Right atrium auricular region (tissue), 2 donors: ENCODE measurements around the gene TTLL9. TPM values are rescaled to one million over a fixed set of nuclear protein-coding genes. Genes with fewer than 3 reads are reported as not detected.

Source experiments
- DNase-seq: peaks from one replicate; pipeline ENCODE4 v3.0.0-alpha.2; 2019; ENCODE audit warnings: low spot score
- H3K27ac ChIP-seq, 2 donors: fragments of 200-600 bp; sonication (generic); 1 replicate in 1 of 2; 2 replicates in 1 of 2; pipeline ENCODE4 v1.5.1; 2016 to 2019
- H3K27me3 ChIP-seq, 2 donors: fragments of 200-600 bp; sonication (generic); one replicate each; pipeline versions ENCODE4 v1.5.1 to v1.6.0; 2017 to 2019
- H3K36me3 ChIP-seq: fragments of 200-600 bp; sonication (generic); one replicate; pipeline ENCODE4 v1.5.1; 2016
- H3K4me1 ChIP-seq, 2 donors: fragments of 200-600 bp; sonication (generic); one replicate each; pipeline versions ENCODE4 v1.5.1 to v1.6.0; 2017 to 2019
- H3K4me3 ChIP-seq, 2 donors: fragments of 200-600 bp; sonication (generic); 1 replicate in 1 of 2; 2 replicates in 1 of 2; pipeline ENCODE4 v1.5.1; 2017 to 2019; ENCODE audit warnings: mild to moderate bottlenecking in 1 of 2, moderate library complexity in 1 of 2
- H3K9me3 ChIP-seq, 2 donors: fragments of 200-600 bp; sonication (generic); one replicate each; pipeline ENCODE4 v1.5.1; 2019
- total RNA-seq, 2 donors: library from RNA; depleted of rRNA; stranded (reverse); fragments of >200 nt; gene quantifications; one replicate each; pipeline ENCODE4 v1.1.0, GENCODE V29; 2016
- TF ChIP-seq, protein P1 (sequence below), 2 donors: fragments of 200-600 bp; sonication (generic); IDR thresholded peaks; one replicate each; pipeline ENCODE4 v1.5.1; 2019; ENCODE audit warnings: antibody characterized with exemption in 2 of 2

Gene TTLL9
- total RNA-seq, 2 donors from 2014 or later = not detected

DNA sequence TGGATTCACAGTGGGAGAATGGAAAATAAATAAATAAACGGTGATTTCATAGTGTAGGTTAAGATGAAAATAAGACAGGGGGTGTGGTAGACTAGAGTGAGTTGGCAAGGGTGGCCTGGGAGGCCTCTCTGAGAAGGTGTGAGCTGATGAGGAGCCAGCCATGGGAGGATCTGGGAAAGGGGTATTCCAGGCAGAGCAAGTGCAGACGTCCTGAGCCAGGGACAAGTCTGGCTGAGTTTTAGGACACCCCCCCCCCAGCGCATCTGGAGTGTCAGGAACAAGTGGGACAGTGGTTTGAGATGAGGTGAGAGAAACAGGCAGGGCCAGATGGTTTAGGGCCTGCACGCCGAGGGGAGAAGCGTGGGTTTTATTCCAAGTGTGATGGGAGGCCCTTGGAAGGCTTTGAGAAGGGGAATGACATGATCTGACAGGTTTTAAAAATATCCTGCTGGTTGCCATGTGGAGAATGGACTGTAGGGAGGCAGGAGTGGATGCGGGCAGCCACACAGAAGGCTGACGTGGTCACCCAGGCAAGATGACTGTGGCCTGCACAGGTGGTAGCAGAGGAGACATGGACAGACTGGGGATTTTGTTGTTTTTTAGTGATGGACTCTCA, 118.7 kb downstream of the TTLL9 start:
- Histone ChIP-seq H3K4me1 (no peaks in the 10 kb centered on the region), H3K36me3 (no peaks in the 10 kb centered on the region), H3K27me3 (no peaks in the 10 kb centered on the region), H3K4me3 (no peak overlapping the region), H3K27ac (no peak overlapping the region), H3K9me3 (no peaks in the 10 kb centered on the region)
- no peak for DNase-seq
- TF ChIP-seq, protein P1, sequence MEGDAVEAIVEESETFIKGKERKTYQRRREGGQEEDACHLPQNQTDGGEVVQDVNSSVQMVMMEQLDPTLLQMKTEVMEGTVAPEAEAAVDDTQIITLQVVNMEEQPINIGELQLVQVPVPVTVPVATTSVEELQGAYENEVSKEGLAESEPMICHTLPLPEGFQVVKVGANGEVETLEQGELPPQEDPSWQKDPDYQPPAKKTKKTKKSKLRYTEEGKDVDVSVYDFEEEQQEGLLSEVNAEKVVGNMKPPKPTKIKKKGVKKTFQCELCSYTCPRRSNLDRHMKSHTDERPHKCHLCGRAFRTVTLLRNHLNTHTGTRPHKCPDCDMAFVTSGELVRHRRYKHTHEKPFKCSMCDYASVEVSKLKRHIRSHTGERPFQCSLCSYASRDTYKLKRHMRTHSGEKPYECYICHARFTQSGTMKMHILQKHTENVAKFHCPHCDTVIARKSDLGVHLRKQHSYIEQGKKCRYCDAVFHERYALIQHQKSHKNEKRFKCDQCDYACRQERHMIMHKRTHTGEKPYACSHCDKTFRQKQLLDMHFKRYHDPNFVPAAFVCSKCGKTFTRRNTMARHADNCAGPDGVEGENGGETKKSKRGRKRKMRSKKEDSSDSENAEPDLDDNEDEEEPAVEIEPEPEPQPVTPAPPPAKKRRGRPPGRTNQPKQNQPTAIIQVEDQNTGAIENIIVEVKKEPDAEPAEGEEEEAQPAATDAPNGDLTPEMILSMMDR (IDR thresholded peaks at IDR 0.05) = no peak

DNA sequence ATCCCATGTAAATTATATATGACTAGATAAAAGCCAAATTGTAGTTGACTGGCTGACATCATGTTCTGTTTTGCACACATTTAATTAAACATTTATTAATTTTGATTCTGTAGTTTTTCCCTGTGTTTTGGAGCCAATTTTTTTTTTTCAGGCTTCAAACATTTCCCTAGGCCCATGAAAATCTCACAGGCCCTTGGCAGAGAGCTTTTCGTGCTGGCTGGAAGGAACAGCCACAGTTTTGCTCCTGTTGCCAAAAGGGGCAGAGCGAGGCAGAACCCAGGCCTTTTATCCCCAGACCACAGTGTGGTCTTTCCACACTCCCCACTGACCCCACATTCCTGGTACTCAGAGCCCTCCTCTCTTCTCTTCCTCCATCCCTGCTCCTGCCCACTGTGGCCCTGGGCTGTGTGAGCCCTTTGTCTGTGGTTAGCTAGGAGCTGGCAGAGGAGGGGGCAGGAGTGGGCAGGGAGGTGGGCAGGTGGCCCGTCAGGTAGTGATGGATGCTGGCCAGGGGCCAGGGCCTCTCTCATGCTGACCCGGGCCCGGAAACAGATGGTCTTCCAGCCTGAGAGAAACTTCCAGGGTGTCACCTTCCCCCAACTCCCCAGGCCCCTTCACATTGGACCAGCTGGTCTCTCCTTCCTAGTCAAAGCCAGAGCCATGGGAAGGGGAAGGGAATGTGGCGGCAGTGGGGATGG, 120.4 kb downstream of the TTLL9 start:
- Histone ChIP-seq H3K27ac (no peak overlapping the region), H3K4me1 (peaks cover 0 to 4% of the 10 kb centered on the region in 2 donors), H3K36me3 (no peaks in the 10 kb centered on the region), H3K9me3 (no peaks in the 10 kb centered on the region), H3K4me3 (no peak overlapping the region), H3K27me3 (peaks cover 5 to 6% of the 10 kb centered on the region in 2 donors)
- TF ChIP-seq, protein P1 (IDR thresholded peaks at IDR 0.05) = no peak
- no peak for DNase-seq

DNA sequence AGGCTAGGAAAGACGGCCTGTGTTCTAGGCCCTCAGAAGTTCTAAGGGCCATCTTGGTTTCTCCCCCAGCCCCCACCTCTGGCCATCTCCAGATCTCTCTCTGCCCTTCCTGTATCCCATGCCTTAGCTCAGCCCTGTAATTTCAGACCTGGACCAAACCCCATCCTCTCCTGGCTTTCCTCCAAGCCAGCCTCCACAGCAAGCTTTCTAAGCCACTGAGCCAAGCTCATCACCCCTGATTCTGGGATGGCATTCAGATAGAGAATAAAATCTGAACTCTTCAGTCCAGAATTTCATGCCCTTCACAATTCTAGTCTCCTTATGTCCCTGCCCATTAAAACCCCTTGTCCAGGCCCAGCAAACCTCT, 120.9 kb downstream of the TTLL9 start:
- H3K27ac ChIP-seq = no peak overlapping the region
- no peaks in the 10 kb centered on the region for H3K9me3 ChIP-seq
- H3K27me3 ChIP-seq = peaks cover 6% of the 10 kb centered on the region in 2 donors
- H3K4me3 ChIP-seq = no peak overlapping the region
- peaks cover 0 to 4% of the 10 kb centered on the region in 2 donors for H3K4me1 ChIP-seq
- no peaks in the 10 kb centered on the region for H3K36me3 ChIP-seq
- TF ChIP-seq, protein P1 (IDR thresholded peaks at IDR 0.05) = no peak
- no peak for DNase-seq

DNA sequence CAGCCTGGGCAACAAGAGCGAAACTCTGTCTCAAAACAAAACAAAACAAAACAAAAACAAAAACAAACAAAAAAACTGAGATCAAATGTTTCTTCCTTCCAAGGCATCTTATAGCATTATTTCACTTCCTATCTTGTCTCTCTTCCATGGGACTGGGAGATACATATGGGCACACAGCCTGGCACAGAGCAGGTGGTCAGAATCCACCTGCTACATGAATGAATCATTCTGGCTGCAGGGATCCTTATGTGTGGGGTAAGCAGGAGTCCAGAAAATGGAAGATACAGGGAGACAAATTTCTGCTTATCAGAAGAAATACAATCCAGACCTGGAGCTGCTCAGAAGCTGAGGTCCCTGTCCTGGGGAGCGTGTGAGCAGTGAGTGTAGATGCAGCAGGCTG, 121.7 kb downstream of the TTLL9 start:
- no peak for DNase-seq
- H3K4me1 ChIP-seq = peaks cover 0 to 4% of the 10 kb centered on the region in 2 donors
- H3K27me3 ChIP-seq = peaks cover 6% of the 10 kb centered on the region in 2 donors
- no peaks in the 10 kb centered on the region for H3K36me3 ChIP-seq
- TF ChIP-seq, protein P1 (IDR thresholded peaks at IDR 0.05) = no peak
- no peak overlapping the region for H3K27ac ChIP-seq
- H3K9me3 ChIP-seq = no peaks in the 10 kb centered on the region
- H3K4me3 ChIP-seq = no peak overlapping the region

Other genes starting within 250 kb of the TTLL9 start
- 1 to 10 TPM; 6.8 to 9.0 TPM for gene COX4I2, start 232.7 kb upstream of the TTLL9 start, total RNA-seq
- gene BCL2L1, start 147.8 kb upstream of the TTLL9 start, total RNA-seq = 10 to 100 TPM; 84.2 to 93.5 TPM
- 1 to 10 TPM in 1 of 2 donors, under 1 TPM in 1; 0.20 to 2.9 TPM for gene TPX2, start 131.3 kb upstream of the TTLL9 start, total RNA-seq
- gene MYLK2, start 51.3 kb upstream of the TTLL9 start, total RNA-seq = under 1 TPM in 1 of 2 donors, not detected in 1; 0.12 TPM
- gene FOXS1, start 25.0 kb upstream of the TTLL9 start, total RNA-seq = 1 to 10 TPM; 1.9 to 4.2 TPM
- 10 to 100 TPM in 1 of 2 donors, 1 to 10 TPM in 1; 8.8 to 11.6 TPM for gene DUSP15, start 107 bp upstream of the TTLL9 start, total RNA-seq
- gene PDRG1, start 81.4 kb downstream of the TTLL9 start, total RNA-seq = 1 to 10 TPM; 4.9 to 5.7 TPM
- not detected for gene XKR7, start 97.5 kb downstream of the TTLL9 start, total RNA-seq
- gene CCM2L, start 139.8 kb downstream of the TTLL9 start, total RNA-seq = 1 to 10 TPM; 6.0 to 8.1 TPM
- 1 to 10 TPM; 2.3 to 9.2 TPM for gene HCK, start 181.6 kb downstream of the TTLL9 start, total RNA-seq
- 10 to 100 TPM; 28.5 to 30.6 TPM for gene TM9SF4, start 239.1 kb downstream of the TTLL9 start, total RNA-seq